Panc1 (cell line): ENCODE measurements around the gene C22orf23. TPM values are rescaled to one million over a fixed set of nuclear protein-coding genes. Genes with fewer than 3 reads are reported as not detected.

Experiments used
- ATAC-seq: fragments of 200-7000 bp; cut with Tn5 transposase; 2 replicates; pipeline ENCODE4 v1.9.1; 2020; ENCODE audit warnings: mild to moderate bottlenecking, moderate library complexity
- Bru-seq: library from RNA; stranded (reverse); fragments of 400-500 nt; gene quantifications from one replicate; lab custom pipeline; 2021; lab: Mats Ljungman, UMichigan
- BruChase-seq, 2 experiments: library from RNA; stranded (reverse); fragments of 400-500 nt; gene quantifications; one replicate each; lab custom pipeline; 2021; lab: Mats Ljungman, UMichigan
- BruUV-seq: library from RNA; stranded (reverse); fragments of 400-500 nt; replicated peaks from 2 replicates; lab custom pipeline; 2021; lab: Mats Ljungman, UMichigan
- CTCF ChIA-PET: fragments of 300-600 bp; sonication (Branson Sonifier 250); formaldehyde crosslinking; loops from one replicate; lab custom pipeline; 2022; ENCODE audit warnings: antibody characterized with exemption; lab: Charles Lee
- POLR2A ChIA-PET: fragments of 300-600 bp; sonication (Branson Sonifier 250); formaldehyde crosslinking; loops from one replicate; lab custom pipeline; 2022; ENCODE audit warnings: antibody characterized with exemption; lab: Charles Lee
- DNase-seq: peaks from one replicate; pipeline ENCODE4 v3.0.0-alpha.2; 2010; ENCODE audit warnings: low read depth, low spot score
- H3K27ac ChIP-seq: 2 replicates; pipeline ENCODE4 v1.5.1; 2011; ENCODE audit warnings: mild to moderate bottlenecking, low read length, inconsistent platforms
- H3K27me3 ChIP-seq: fragments of 200-500 bp; sonication (Bioruptor generic); 2 replicates; pipeline ENCODE4 v1.6.0; 2014; ENCODE audit warnings: low read length, inconsistent platforms; ENCODE audit not compliant: control insufficient read depth, insufficient read depth
- H3K36me3 ChIP-seq: fragments of 200-500 bp; sonication (Bioruptor generic); 2 replicates; pipeline ENCODE4 v1.5.1; 2014; ENCODE audit warnings: inconsistent platforms, mild to moderate bottlenecking, low read length, moderate library complexity; ENCODE audit not compliant: control insufficient read depth, insufficient read depth
- H3K4me1 ChIP-seq: 2 replicates; pipeline ENCODE4 v1.5.1; 2011; ENCODE audit warnings: inconsistent platforms, mild to moderate bottlenecking, low read length, moderate library complexity; ENCODE audit not compliant: control insufficient read depth, insufficient read depth
- H3K4me3 ChIP-seq, 2 experiments: 2 replicates each; pipeline ENCODE4 v1.5.1; 2011 to 2012; ENCODE audit warnings: low read depth in 2 of 2, low read length in 2 of 2, mild to moderate bottlenecking in 2 of 2, inconsistent platforms in 1 of 2, moderate library complexity in 1 of 2
- H3K9me3 ChIP-seq: fragments of 200-500 bp; sonication (Bioruptor generic); 2 replicates; pipeline ENCODE4 v1.5.1; 2014; ENCODE audit warnings: low read depth, mild to moderate bottlenecking, inconsistent platforms, low read length, moderate library complexity; ENCODE audit not compliant: control insufficient read depth, insufficient read depth
- CTCF ChIP-seq: fragments of 450-650 bp; IDR thresholded peaks from 2 replicates; pipeline ENCODE4 v1.5.1; 2017; ENCODE audit warnings: mild to moderate bottlenecking
- POLR2AphosphoS5 ChIP-seq: IDR thresholded peaks from 2 replicates; pipeline ENCODE4 v1.6.1; 2012; ENCODE audit warnings: mild to moderate bottlenecking, low read depth, low read length, moderate library complexity
- REST ChIP-seq, 2 experiments: IDR thresholded peaks; 2 replicates each; pipeline ENCODE4 v1.6.1; 2011 to 2012; ENCODE audit warnings: low read depth in 2 of 2, control low read depth in 1 of 2, low read length in 1 of 2, mild to moderate bottlenecking in 1 of 2, moderate library complexity in 1 of 2; ENCODE audit not compliant: insufficient read depth in 1 of 2
- SIN3A ChIP-seq: IDR thresholded peaks from 2 replicates; pipeline ENCODE4 v1.6.1; 2012; ENCODE audit warnings: low read depth, mild to moderate bottlenecking, low read length, moderate library complexity, borderline replicate concordance; ENCODE audit not compliant: insufficient read depth
- TCF7L2 ChIP-seq: IDR thresholded peaks from 2 replicates; pipeline ENCODE4 v1.6.1; 2011; ENCODE audit warnings: mild to moderate bottlenecking, low read depth, low read length, inconsistent platforms
- in situ Hi-C: cut with HindIII; loops from 2 replicates; pipeline ENCODE4 v1.10.0; 2016; ENCODE audit warnings: low sequenced_read_pairs, low pct_unique_long_range_greater_than_20kb
- intact Hi-C: fragments of 100-400 bp; cut with micrococcal nuclease; formaldehyde crosslinking; loops from one replicate; pipeline ENCODE4 v1.10.0; 2022; ENCODE audit not compliant: unreplicated experiment
- long read RNA-seq: library from polyadenylated mRNA; unstranded; transcript quantifications from one replicate; pipeline ENCODE4 v2.0.0, GENCODE V29; 2021; ENCODE audit not compliant: unreplicated experiment
- polyA plus RNA-seq: library from polyadenylated mRNA; unstranded; fragments of >200 nt; gene quantifications from one replicate; pipeline ENCODE4 v1.2.1, GENCODE V29; 2012; ENCODE audit warnings: missing spikeins; ENCODE audit not compliant: insufficient read length
- total RNA-seq: library from RNA; stranded (reverse); gene quantifications from one replicate; pipeline ENCODE4 v1.2.1, GENCODE V29; 2021; ENCODE audit not compliant: unreplicated experiment

C22orf23 gene
- total RNA-seq (0.49 TPM), Bru-seq, nascent RNA (percentile 7 among the genes with signal in this experiment), BruChase-seq, experiment 1, labeled RNA remaining after a 2-hour chase (percentile 11 among the genes with signal in this experiment), BruChase-seq, experiment 2, labeled RNA remaining after a 6-hour chase (percentile 19 among the genes with signal in this experiment)
- 2.5 TPM for polyA plus RNA-seq
- long read RNA-seq, partial matches to known transcripts = 0 of 6 reads
- long read RNA-seq, other reads (novel, unspliced or antisense) = 6 of 6 reads

GRCh38 chr22:37953437-37954179 is at the start of gene C22orf23, which contains the start of gene POLR2F:
TSS of gene C22orf23 (minus strand) at chr22:37953601. CDS start at chr22:37953149, 452 bp downstream.
TSS of gene POLR2F (plus strand) at chr22:37953699. CDS start at chr22:37953788, 89 bp downstream.
- H3K36me3 ChIP-seq = no peaks in the 10 kb centered on the region; the same call in none of the 2 replicates
- CTCF ChIA-PET = interaction anchor here (0.6 kb wide), 2 partner anchors 35 to 132 kb away, joined by 3 to 5 read pairs; no protein-coding TSS in a partner anchor
- TF ChIP-seq REST (IDR thresholded peaks at IDR 0.05; ENCODE audit: insufficient read depth in 1 of 2, low read depth in 2 of 2, low read length in 1 of 2) = no peak
- TF ChIP-seq POLR2AphosphoS5 = peak; percentile 85
- TF ChIP-seq SIN3A = peak; percentile 82
- POLR2A ChIA-PET = no interaction called here
- ATAC-seq = peak; percentile 96
- peak within 1 kb of the TSS; percentile 83 to 93 for H3K4me3 ChIP-seq
- peak; percentile 68 for DNase-seq
- BruUV-seq = TSS peak; percentile 86
- H3K4me1 ChIP-seq = peaks cover 6% of the 10 kb centered on the region; the same call in 1 of the 2 replicates
- intact Hi-C loops = no loop called here
- H3K27me3 ChIP-seq = no peaks in the 10 kb centered on the region
- H3K9me3 ChIP-seq = no peaks in the 10 kb centered on the region
- in situ Hi-C loops = no loop called here
- peak within 1 kb of the TSS; percentile 83 for H3K27ac ChIP-seq

GRCh38 chr22:37999640-38000272 is 46.4 kb upstream of the C22orf23 start:
- Histone ChIP-seq H3K27ac (no peak overlapping the region), H3K4me1 (no peaks in the 10 kb centered on the region), H3K27me3 (no peaks in the 10 kb centered on the region), H3K36me3 (no peaks in the 10 kb centered on the region), H3K4me3 (no peak overlapping the region), H3K9me3 (no peaks in the 10 kb centered on the region)
- POLR2A ChIA-PET = no interaction called here
- TF ChIP-seq TCF7L2 (no peak), SIN3A (no peak), CTCF (no peak), REST (IDR thresholded peaks at IDR 0.05; ENCODE audit: insufficient read depth in 1 of 2, low read depth in 2 of 2, low read length in 1 of 2) (no peak), POLR2AphosphoS5 (no peak)
- CTCF ChIA-PET = no interaction called here
- DNase-seq (no peak), ATAC-seq (no peak)
- in situ Hi-C loops = no loop called here
- intact Hi-C loops = no loop called here
- no TSS peak for BruUV-seq
